ENCODE measurements around the gene KRT7.
"Not testable (repeated sequence)": the region's sequence is repeated elsewhere in the genome, so short reads cannot be mapped to it uniquely, and the experiment has no call there.

KRT7 gene

GRCh38 chr12:52231305-52232202 lies 1.5 kb upstream of the KRT7 start:
- DNase-seq, result no peak

GRCh38 chr12:52232203-52232673 lies 805 bp upstream of the KRT7 start:
- DNase-seq, result no peak

DNA sequence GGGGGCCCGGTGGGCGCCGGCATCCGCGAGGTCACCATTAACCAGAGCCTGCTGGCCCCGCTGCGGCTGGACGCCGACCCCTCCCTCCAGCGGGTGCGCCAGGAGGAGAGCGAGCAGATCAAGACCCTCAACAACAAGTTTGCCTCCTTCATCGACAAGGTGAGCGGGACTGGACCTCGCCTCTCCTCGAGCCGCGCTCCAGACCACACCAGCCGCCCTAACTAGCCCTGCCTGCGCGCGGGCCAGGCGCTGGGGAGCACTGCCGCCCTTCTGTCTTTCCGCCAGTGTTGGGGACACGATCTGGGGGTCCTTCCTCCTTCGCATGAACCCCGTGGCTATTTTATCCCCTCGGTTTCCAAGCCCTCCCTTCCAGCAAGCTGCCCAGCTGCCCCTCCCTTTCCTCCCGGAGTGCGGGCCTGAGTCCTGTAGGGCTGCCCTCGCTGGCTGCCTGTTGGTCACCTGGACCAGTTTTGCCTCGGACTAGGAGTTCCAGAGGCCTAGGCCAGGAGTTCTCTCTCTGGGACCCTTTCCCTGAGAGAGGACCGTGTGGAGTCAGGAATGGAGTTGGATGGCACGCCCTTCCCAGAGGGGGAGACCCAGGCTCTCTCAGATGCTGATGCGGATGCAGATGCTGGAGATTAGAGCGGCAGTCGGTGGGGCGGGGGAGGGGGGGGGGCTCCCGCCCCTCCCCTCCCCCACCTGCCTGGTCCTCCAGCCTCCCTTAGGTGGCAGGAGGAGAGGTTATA lies 592 bp downstream of the KRT7 start:
- DNase-seq, result no peak

DNA sequence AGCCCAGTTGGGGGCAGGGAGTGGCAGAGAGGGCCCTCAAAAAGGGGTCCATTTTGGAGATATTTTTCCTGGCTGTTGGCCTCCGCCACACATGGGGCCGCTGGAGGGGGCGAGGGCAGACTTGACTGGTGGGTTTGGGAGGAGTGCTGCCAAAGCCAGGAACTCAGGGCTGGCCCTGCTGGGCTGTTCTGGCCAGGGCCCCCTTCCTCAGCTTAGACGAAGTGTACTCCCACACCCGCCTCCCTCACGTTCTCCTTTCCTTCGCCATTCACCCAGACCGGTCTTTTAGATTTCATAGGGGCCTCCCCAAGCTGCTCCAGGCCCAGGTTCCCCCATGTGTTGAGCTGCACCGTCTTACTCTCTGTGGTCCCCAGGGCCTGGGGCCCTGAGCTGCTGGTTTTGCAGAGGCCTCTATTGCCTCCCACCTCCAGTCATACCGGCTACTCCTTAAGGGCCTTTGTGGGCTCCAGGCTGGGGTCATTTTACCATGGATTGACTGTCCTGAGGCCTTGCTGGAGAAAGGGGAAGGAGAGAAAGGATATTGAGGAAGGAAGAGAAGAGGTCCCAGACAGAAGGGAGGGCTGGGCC lies 1.3 kb downstream of the KRT7 start:
- DNase-seq, result no peak

DNA sequence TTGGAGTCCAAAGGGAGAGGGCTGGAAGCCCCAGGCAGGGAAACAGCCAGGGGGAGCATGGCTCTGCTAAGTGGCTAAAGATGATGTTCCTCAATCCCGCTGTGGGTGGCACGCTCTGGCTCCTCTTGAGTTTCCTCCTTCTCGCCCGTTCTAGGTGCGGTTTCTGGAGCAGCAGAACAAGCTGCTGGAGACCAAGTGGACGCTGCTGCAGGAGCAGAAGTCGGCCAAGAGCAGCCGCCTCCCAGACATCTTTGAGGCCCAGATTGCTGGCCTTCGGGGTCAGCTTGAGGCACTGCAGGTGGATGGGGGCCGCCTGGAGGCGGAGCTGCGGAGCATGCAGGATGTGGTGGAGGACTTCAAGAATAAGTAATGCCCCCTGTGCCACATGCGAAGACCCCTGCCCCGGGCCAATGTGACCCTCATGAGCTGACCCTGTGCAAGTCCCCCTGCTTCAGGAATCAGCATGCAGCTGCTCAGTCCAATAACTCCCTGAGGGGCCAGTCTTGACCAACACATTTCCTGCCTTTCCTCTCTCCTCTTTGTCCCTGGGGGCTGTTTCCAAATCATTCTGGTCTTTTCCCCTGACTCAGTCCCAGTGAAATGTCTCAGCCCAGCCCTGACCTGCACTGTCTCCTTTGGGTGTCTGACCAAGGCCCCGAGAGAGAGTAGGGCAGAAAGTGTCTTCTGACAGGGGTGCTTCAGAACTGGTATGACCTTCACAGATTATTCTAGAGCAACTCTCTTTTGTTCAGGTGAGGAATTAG lies 2.1 kb downstream of the KRT7 start:
- no peak for DNase-seq

DNA sequence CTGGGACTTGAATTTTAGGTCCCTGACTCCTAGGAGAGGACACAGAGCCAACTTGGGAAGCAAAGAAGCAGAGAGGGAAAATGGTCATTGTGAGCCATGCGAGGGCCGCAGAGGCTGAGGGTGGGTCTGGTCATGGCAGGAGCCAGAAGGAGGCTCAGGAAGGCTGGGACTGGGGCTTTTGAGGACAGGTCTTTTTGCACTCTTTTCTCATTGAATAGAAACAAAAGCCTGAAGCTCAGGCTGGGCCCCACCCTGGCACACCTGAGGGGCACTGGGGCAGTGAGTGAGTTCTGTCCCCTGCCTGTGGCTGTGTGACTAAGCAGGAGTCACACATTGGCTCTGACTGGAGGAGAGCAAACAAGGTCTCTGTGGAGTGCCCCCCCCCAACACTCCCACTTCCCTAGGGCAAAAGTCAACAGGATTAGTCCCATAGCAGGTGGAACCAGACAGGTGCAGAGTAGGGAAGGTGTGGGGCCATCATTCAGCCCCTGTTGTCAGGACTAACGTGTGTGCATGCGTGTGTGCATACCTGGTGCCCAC lies 2.8 kb downstream of the KRT7 start:
- no peak for DNase-seq

- DNase-seq, result no peak
Measured at GRCh38 chr12:52236386-52237050, 3.5 kb downstream of the KRT7 start.

GRCh38 chr12:52238207-52238840 lies 5.3 kb downstream of the KRT7 start:
- DNase-seq, result no peak

- no peak for DNase-seq
Measured at GRCh38 chr12:52238916-52239646, 6.0 kb downstream of the KRT7 start.

- DNase-seq, result no peak
Measured at GRCh38 chr12:52239767-52240166, 6.7 kb downstream of the KRT7 start.

DNA sequence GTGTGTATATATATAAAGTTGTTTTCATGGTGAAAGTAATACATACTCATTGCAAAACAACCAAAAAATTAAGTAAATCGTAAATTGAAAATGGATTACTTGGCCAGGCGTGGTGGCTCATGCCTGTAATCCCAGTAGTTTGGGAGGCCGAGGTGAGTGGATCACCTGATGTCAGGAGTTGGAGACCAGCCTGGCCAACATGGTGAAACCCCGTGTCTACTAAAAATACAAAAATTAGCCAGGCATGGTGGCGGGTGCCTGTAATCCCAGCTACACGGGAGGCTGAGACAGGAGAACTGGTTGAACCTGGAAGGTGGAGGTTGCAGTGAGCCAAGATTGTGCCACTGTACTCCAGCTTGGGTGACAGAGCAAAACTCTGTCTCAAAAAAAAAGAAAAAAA lies 7.2 kb downstream of the KRT7 start:
- not testable (repeated sequence) for DNase-seq

DNA sequence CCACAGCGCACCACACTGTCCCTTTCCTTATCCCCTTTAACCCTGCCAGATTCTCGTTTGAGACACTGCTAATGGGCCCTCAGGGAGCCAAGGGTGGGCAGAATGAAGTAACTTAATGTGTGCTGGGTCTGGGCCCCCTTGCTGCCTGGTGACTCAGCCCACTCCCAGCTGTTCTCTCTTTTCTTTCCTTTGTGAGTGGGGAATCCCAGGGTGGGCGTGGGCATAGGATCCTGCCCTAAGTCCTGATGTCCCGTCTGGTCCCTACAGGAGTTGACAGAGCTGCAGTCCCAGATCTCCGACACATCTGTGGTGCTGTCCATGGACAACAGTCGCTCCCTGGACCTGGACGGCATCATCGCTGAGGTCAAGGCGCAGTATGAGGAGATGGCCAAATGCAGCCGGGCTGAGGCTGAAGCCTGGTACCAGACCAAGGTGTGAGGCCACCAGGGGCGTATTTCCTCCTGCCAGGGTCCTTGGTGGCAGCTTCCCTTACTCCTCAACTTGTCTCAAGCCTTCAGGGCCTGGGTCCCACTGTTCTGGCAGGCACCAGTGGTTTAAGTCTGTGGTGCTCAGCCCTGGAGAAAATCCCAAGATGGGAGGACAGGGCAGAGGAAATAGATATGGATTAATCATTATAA lies 8.3 kb downstream of the KRT7 start:
- no peak for DNase-seq

GRCh38 chr12:52242442-52243258 lies 9.6 kb downstream of the KRT7 start:
- no peak for DNase-seq

- DNase-seq, result no peak
Measured at GRCh38 chr12:52243259-52243855, 10.3 kb downstream of the KRT7 start.

DNA sequence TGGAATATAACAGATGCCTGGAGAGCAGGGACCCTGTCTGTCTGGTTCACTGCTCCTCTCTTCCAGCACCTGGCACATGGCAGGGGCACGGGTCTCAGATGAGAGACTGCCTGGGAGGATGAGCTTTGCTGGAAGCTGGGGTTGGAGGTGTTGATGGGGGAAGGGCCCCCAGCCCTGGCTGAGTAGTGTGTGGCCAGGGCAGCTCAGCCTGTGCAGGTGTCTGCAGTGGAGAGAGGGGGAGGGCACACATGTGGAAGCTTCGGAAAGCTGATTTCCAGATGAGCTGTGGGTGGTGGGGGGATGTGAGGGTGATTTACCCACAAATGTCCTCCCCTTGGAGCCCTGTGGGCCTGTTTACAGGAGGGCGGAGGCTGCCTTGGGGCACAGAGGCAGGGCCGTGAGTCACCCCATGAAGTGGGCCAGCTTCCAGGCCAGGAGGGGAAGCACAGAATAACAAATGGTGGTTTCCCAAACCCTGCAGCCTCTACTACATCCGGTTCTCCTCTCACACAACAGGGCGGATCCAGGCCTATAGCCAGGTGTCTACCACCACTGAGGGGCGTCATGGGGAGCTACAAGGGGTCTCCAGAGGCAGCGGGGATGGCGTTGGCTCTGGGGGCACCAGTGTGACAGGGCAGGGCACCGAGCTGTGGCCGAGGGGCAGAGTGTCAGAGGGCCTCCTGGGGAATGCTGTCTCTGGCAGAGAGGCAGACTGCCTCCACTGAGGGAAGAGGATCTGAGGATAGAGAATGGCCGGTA lies 11.0 kb downstream of the KRT7 start:
- peak; percentile 48 for DNase-seq

DNA sequence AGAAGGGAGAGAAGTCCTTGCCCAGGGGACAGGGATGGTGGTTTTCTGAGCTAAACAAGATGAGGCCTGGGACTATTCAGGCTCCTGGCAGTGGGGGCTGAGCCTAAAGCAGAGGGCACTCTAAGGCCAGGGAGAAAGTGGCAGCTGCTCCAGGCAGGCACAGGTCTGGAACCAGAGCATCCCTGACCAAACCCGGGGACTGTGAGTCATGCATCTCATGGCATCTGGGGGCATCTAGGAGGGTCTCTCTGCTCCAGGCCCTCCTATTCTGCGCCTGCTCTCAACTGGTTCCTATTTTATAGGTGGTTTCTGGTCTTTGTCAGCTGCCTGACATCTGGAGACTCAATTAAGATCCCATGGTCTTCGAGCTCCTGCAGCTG lies 11.6 kb downstream of the KRT7 start:
- DNase-seq, result no peak

GRCh38 chr12:52245259-52245961 lies 12.4 kb downstream of the KRT7 start:
- DNase-seq, result no peak

All from hematopoietic multipotent progenitor cell treated with erythropoietin and hydrocortisone succinate and interleukin-3 and kit ligand, for 8 days (in vitro differentiated cells).